HepG2 (cell line): Measurements from ENCODE around the gene NFE2L3. TPM values are rescaled to one million over a fixed set of nuclear protein-coding genes. Genes with fewer than 3 reads are reported as not detected.

Source experiments
- ATAC-seq: fragments of 200-7000 bp; cut with Tn5 transposase; 3 replicates; pipeline ENCODE4 v1.9.1; 2020; ENCODE audit warnings: mild to moderate bottlenecking, moderate library complexity
- BruUV-seq: library from RNA; stranded (reverse); fragments of 400-500 nt; replicated peaks from 2 replicates; lab custom pipeline; 2021; lab: Mats Ljungman, UMichigan
- CTCF ChIA-PET: fragments of 300-600 bp; formaldehyde crosslinking; extraction: SDS; loops from one replicate; lab custom pipeline; 2021; ENCODE audit warnings: low total read pairs, inconsistent platforms, low intra/inter-chr PET ratio; lab: Yijun Ruan, JAX
- POLR2A ChIA-PET: fragments of 350-600 bp; sonication (Branson Sonifier 250); formaldehyde crosslinking; loops from one replicate; lab custom pipeline; 2020; ENCODE audit warnings: antibody characterized with exemption, inconsistent platforms; lab: Yijun Ruan, JAX
- DNase-seq: peaks from one replicate; pipeline ENCODE4 v3.0.0-alpha.2; 2015; ENCODE audit warnings: low spot score
- FAIRE-seq: peaks from 3 replicates; lab custom pipeline; 2011; peaks lifted over from hg19 to GRCh38; lab: Jason Lieb, UNC
- H2AFZ ChIP-seq: one replicate; pipeline ENCODE4 v1.6.1; 2011; ENCODE audit warnings: low read length, inconsistent platforms
- H3K27ac ChIP-seq: fragments of 300-600 bp; 3 replicates; pipeline ENCODE4 v1.8.0; 2011; ENCODE audit warnings: mixed run types, mild to moderate bottlenecking, mixed read lengths, low read length, inconsistent platforms; ENCODE audit not compliant: insufficient read depth; ENCODE audit errors: extremely low read length
- H3K27me3 ChIP-seq, 2 experiments: fragments of 200-600 bp in 1 of 2; 2 replicates in 1 of 2; 3 replicates in 1 of 2; pipeline versions ENCODE4 v1.6.0 to v1.8.0; 2011; ENCODE audit warnings: low read length in 2 of 2, mild to moderate bottlenecking in 2 of 2, moderate library complexity in 2 of 2, inconsistent platforms in 1 of 2; ENCODE audit not compliant: insufficient read depth in 2 of 2, control insufficient read depth in 1 of 2
- H3K36me3 ChIP-seq, 2 experiments: fragments of 200-600 bp in 1 of 2; replicated peaks in 1 of 2; 2 replicates in 1 of 2; 3 replicates in 1 of 2; pipeline versions ENCODE4 v1.5.1 to v1.8.0; 2011; ENCODE audit warnings: low read length in 2 of 2, inconsistent platforms in 1 of 2; ENCODE audit not compliant: insufficient read depth in 2 of 2, control insufficient read depth in 1 of 2
- H3K4me1 ChIP-seq: 2 replicates; pipeline ENCODE4 v1.5.1; 2012; ENCODE audit warnings: low read length, inconsistent platforms; ENCODE audit not compliant: insufficient read depth
- H3K4me2 ChIP-seq: 2 replicates; pipeline ENCODE4 v1.6.0; 2011; ENCODE audit warnings: low read depth, low read length, inconsistent platforms
- H3K4me3 ChIP-seq, 3 experiments: fragments of 200-600 bp in 1 of 3; sonication (generic), shearing (Covaris generic) in 1 of 3; replicated peaks in 1 of 3; 2 replicates each; pipeline ENCODE4 v1.5.1; 2011 to 2016; ENCODE audit warnings: low read length in 3 of 3, inconsistent platforms in 2 of 3, low read depth in 2 of 3, mild to moderate bottlenecking in 2 of 3, control low read depth in 1 of 3, mixed read lengths in 1 of 3; ENCODE audit not compliant: insufficient read depth in 1 of 3
- H3K79me2 ChIP-seq: one replicate; pipeline ENCODE4 v1.6.1; 2011; ENCODE audit warnings: low read length, inconsistent platforms; ENCODE audit not compliant: insufficient read depth
- H3K9ac ChIP-seq: 2 replicates; pipeline ENCODE4 v1.6.0; 2011; ENCODE audit warnings: mild to moderate bottlenecking, low read depth, low read length, inconsistent platforms; ENCODE audit not compliant: insufficient read depth
- H3K9me3 ChIP-seq: 2 replicates; pipeline ENCODE4 v1.5.1; 2012; ENCODE audit warnings: mild to moderate bottlenecking, low read length
- H4K20me1 ChIP-seq: 2 replicates; pipeline ENCODE4 v1.6.0; 2011; ENCODE audit warnings: inconsistent platforms, mild to moderate bottlenecking, low read length, moderate library complexity; ENCODE audit not compliant: insufficient read depth
- MAFF ChIP-seq: IDR thresholded peaks from 2 replicates; pipeline ENCODE4 v1.6.1; 2011; ENCODE audit warnings: low read depth, low read length, improper control_type of control experiment
- MAFK ChIP-seq, 2 experiments: IDR thresholded peaks in 1 of 2; conservative IDR thresholded peaks in 1 of 2; 2 replicates each; pipeline ENCODE4 v1.6.1; 2011; ENCODE audit warnings: improper control_type of control experiment in 2 of 2, low read length in 2 of 2
- NFE2L2 ChIP-seq: fragments of 150-350 bp; IDR thresholded peaks from 2 replicates; pipeline ENCODE4 v1.6.1; 2014; ENCODE audit warnings: low read length
- ONECUT2 ChIP-seq: sonication (generic); formaldehyde crosslinking; IDR thresholded peaks from 2 replicates; pipeline ENCODE4 v1.4.0; 2020; ENCODE audit warnings: missing genetic modification reagents
- POLR2G ChIP-seq: fragments of 200-400 bp; formaldehyde crosslinking; IDR thresholded peaks from 2 replicates; pipeline ENCODE4 v1.6.1; 2018; ENCODE audit warnings: mild to moderate bottlenecking, low read depth, low read length, moderate library complexity
- REXO4 ChIP-seq: sonication (generic); formaldehyde crosslinking; IDR thresholded peaks from 2 replicates; pipeline ENCODE4 v1.8.0; 2022; ENCODE audit warnings: missing genetic modification reagents, mild to moderate bottlenecking, borderline replicate concordance
- ZBTB1 ChIP-seq: sonication (generic); formaldehyde crosslinking; IDR thresholded peaks from 2 replicates; pipeline ENCODE4 v1.4.0; 2020; ENCODE audit warnings: missing genetic modification reagents, borderline replicate concordance
- ZNF446 ChIP-seq: sonication (generic); formaldehyde crosslinking; IDR thresholded peaks from 2 replicates; pipeline ENCODE4 v1.5.0; 2020; ENCODE audit warnings: mild to moderate bottlenecking, missing genetic modification reagents
- ZSCAN30 ChIP-seq: sonication (generic); formaldehyde crosslinking; IDR thresholded peaks from 2 replicates; pipeline ENCODE4 v1.5.0; 2020; ENCODE audit warnings: mild to moderate bottlenecking, missing genetic modification reagents
- WGBS: methylation state at CpG from one replicate; pipeline ENCODE4 v1.1.6; 2017; ENCODE audit warnings: low lambda C conversion rate; 5-methylcytosine and 5-hydroxymethylcytosine counted together
- in situ Hi-C: cut with HindIII; loops from 2 replicates; pipeline ENCODE4 v1.10.0; 2017; ENCODE audit warnings: low pct_unique_long_range_greater_than_20kb; ENCODE audit not compliant: extremely low pct_ligation_motif_present
- intact Hi-C: fragments of 100-400 bp; cut with micrococcal nuclease; formaldehyde crosslinking; loops from one replicate; pipeline ENCODE4 v1.10.0; 2022; ENCODE audit not compliant: unreplicated experiment
- polyA plus RNA-seq, 8 experiments: library from polyadenylated mRNA; depleted of rRNA in 3 of 8; stranded (reverse) in 7 of 8; unstranded in 1 of 8; fragments of >200 nt; fragmentation: Illumina TruSeq in 4 of 8; extraction: Trizol in 4 of 8; gene quantifications; 2 replicates each; pipeline versions ENCODE4 v1.2.1 to v1.2.3, GENCODE V29; 2011 to 2016; ENCODE audit warnings: low read depth in 4 of 8, missing spikeins in 1 of 8, mixed read lengths in 1 of 8; ENCODE audit not compliant: insufficient read depth in 1 of 8
- total RNA-seq, 5 experiments: library from RNA; depleted of rRNA; stranded (reverse); fragments of >200 nt; fragmentation: Illumina TruSeq; extraction: Trizol; gene quantifications; 2 replicates each; pipeline ENCODE4 v1.2.3, GENCODE V29; 2016; ENCODE audit warnings: low read depth in 1 of 5
- TF ChIP-seq, protein P1 (sequence below): IDR thresholded peaks from 2 replicates; pipeline ENCODE4 v1.6.1; 2016; ENCODE audit warnings: missing compliant biosample characterization, missing genetic modification reagents, borderline replicate concordance
- TF ChIP-seq, protein P2 (sequence below): sonication (generic); formaldehyde crosslinking; IDR thresholded peaks from 2 replicates; pipeline ENCODE4 v1.8.1; 2023; ENCODE audit warnings: mild to moderate bottlenecking, missing genetic modification reagents, borderline replicate concordance

The NFE2L3 gene
- total and polyA plus RNA-seq, 2 of the 13 experiments (the other 11 are each of a cell fraction or from before 2014, with no cell fraction given), result 11.4 to 19.4 TPM

DNA sequence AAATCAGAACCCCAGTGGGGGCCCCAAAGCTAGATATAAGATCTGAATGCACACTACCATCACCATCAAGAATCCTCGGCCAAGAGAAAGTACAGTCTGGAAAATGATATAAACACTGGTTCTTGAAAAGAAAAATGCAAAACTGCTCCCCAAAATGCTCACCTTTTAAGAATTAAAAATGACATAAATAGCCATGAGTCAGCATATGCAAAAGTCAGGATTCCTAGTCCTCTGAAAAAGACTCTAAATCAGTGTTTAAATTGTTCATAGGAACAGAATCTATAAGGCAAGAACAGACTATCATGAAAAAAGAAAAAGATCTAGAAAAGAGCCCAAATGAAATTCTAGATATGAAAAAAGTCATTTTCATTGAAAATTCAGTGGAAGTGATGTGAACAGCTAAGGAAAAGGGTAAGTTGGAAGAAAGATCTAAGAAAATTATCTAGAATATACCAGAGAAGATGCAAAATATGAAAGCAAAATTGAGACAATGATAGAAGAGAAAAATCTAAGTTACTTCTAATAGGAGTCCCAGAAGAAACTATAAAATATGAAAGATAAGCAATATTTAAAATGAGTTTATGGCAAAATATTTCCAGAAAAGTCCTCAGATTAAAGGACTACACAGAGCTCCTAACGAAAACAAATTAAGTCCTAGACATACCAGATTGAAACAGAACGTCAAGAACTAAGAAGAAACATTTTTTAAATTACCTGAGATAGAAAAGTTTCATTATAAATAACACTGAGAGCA lies 29.7 kb downstream of the NFE2L3 start:
- 92% methylated on average over 3 of the region's 3 CpGs for WGBS
- H3K79me2 ChIP-seq, result no peaks in the 10 kb centered on the region
- TF ChIP-seq MAFK (conservative IDR thresholded peaks at IDR 0.05 in 1 of 2, IDR thresholded peaks at IDR 0.05 in 1 of 2; ENCODE audit: low read length in 2 of 2) (peak; percentile 77 to 89), REXO4 (no peak), NFE2L2 (0 out of 2 replicates have a peak, but pooled peaks have one; percentile 25), MAFF (peak; percentile 81), ZBTB1 (CRISPR knock-in tag) (no peak), ONECUT2 (CRISPR knock-in tag) (no peak), POLR2G (0 out of 2 replicates have a peak, but pooled peaks have one; percentile 7), ZNF446 (no peak), ZSCAN30 (CRISPR knock-in tag) (no peak)
- TF ChIP-seq, protein P1, sequence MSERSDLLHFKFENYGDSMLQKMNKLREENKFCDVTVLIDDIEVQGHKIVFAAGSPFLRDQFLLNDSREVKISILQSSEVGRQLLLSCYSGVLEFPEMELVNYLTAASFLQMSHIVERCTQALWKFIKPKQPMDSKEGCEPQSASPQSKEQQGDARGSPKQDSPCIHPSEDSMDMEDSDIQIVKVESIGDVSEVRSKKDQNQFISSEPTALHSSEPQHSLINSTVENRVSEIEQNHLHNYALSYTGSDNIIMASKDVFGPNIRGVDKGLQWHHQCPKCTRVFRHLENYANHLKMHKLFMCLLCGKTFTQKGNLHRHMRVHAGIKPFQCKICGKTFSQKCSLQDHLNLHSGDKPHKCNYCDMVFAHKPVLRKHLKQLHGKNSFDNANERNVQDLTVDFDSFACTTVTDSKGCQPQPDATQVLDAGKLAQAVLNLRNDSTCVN, result no peak
- TF ChIP-seq, protein P2, sequence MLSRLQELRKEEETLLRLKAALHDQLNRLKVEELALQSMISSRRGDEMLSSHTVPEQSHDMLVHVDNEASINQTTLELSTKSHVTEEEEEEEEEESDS (CRISPR knock-in tag), result no peak
- TF ChIP-seq, all 625 proteins: peak for 4
- no TSS peak for BruUV-seq
- Histone ChIP-seq H3K9me3 (no peaks in the 10 kb centered on the region), H3K9ac (no peak overlapping the region), H3K27me3 (no peaks in the 10 kb centered on the region), H3K4me2 (no peak overlapping the region), H3K4me3 (no peak overlapping the region), H3K27ac (no peak overlapping the region), H2AFZ (no peak overlapping the region), H4K20me1 (peaks cover 14% of the 10 kb centered on the region; the same call in 1 of the 2 replicates), H3K36me3 (no peaks in the 10 kb centered on the region), H3K4me1 (peaks cover 30% of the 10 kb centered on the region)
- DNase-seq (no peak), FAIRE-seq (no peak), ATAC-seq (no peak)
- CTCF ChIA-PET, result no interaction called here
- in situ Hi-C loops, result loop anchor here (10.0 kb wide), 1 partner anchor 87 kb away; no protein-coding TSS in a partner anchor
- POLR2A ChIA-PET, result interaction anchor here (1.5 to 1.6 kb wide), 2 partner anchors 11 to 30 kb away, joined by 4 to 6 read pairs; partner anchors contain the start of gene NFE2L3
- intact Hi-C loops, result loop anchor here (5.0 kb wide), 1 partner anchor 89 kb away; no protein-coding TSS in a partner anchor
